GM18498 (cell line): Measurements from ENCODE around the gene NFATC1.
A peak's percentile ranks its signal among the peaks of the same experiment; 100 is the strongest.
"Not testable (repeated sequence)": the region's sequence is repeated elsewhere in the genome, so short reads cannot be mapped to it uniquely, and the experiment has no call there.

Experiments used
- ATAC-seq: cut with Tn5 transposase; IDR thresholded peaks from one replicate; pipeline ENCODE4 v1.9.1; 2021; ENCODE audit warnings: mild to moderate bottlenecking, moderate library complexity; ENCODE audit not compliant: unreplicated experiment

The NFATC1 gene

DNA sequence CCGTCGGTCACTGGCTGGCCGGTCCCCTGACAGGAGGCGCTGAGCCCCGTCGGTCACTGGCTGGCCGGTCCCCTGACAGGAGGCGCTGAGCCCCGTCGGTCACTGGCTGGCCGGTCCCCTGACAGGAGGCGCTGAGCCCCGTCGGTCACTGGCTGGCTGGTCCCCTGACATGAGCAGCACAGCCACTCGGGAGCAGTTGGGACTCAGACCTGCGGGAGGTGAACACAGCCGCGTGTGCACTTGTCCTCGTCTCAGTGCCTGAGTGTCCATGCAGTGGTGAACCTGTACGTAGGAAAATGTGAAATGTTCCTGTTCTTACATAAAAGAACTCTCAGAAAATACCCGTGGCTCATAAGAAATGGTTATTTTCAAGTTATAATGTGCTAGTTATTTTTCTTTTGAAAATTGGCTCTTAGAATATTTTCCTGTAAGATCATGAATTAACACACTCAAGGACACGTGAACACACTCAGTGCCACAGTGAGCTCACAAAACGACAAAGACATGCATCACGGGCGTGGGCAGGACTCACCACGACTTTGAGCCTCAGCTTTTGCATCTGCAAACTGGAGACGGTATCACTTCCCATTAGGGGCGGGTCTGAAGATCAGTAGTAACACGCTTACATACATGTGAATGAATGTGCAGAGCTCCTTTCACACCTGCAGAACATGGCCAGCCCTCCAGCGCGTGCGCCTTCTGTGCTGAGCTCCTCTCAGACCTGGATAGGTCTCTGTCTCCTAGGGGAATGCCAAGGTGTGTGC lies 21.1 kb upstream of the NFATC1 start:
- ATAC-seq = peak; percentile 83

DNA sequence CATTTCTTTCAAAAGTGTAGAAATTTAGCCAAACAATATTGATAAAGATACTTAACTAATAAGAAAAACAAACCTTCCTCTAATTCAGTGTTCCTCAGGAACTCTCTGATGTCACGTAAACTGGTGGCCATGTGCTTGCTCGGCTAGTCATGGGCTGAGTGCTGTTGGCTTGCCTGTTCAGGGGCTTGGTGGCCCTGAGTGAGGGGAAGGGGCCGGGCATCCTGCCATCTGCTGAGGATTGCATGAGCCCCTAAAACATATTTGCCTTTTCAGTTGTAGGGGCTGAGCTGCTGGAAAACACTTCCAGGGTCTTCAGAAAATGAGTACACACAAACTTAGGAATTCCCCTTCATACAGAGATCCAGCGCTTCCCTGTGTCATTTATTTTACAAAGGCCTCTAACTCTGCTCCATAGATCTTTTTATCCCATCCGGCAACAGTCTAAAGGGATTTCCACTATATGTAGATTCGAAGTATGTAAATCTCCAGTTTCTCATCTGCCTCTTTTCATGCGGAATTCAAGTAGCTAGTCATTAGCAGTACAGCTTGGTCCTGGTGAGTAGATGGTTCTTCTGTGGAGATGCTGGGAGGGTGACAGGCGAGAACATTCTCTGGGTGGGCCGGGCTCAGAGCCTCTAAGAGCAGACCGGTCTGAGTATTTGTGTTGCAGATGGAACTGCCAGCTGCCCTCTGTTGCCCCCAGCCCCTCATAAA lies 20.1 kb upstream of the NFATC1 start:
- no peak for ATAC-seq

DNA sequence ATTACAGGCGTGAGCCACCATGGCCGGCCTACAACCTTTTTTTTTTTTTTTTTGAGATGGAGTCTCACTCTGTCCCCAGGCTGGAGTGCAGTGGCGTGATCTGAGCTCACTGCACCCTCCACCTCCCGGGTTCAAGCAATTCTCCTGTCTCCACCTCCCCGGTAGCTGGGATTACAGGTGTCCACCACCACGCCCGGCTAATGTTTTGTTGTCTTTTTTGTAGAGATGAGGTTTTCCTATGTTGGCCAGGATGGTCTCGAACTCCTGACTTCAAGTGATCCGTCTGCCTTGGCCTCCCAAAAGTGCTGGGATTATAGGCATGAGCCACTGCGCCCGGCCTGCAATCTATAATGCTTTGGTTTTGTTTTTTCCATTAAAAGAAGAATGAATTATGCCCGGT lies 19.1 kb upstream of the NFATC1 start:
- not testable (repeated sequence) for ATAC-seq

DNA sequence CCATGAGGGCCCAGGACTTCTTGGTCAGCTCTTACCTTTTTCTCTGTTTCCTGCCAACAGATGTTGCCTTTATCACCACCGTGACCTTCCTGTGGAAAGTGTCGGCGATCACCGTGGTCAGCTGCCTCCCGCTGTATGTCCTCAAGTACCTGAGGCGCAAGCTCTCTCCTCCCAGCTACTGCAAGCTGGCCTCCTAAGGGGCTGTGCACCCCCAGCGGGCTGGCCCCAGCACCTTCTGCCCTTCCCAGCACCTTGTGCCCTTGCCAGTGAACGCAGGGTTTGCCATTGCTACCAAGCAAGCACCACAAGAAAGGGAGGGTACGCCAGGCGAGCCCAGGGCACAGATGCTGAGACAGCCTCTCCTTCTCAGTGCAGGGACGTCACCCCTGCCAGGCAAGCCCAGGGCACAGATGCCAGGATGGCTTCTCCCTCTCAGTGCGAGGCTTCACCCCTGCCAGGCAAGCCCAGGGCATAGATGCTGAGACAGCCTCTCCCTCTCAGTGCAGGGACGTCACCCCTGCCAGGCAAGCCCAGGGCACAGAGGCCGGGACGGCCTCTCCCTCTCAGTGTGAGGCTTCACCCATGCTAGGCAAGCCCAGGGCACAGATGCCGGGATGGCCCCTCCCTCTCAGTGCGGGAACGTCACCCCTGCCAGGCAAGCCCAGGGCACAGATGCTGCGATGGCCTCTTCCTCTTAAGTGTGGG lies 18.4 kb upstream of the NFATC1 start:
- ATAC-seq = no peak

DNA sequence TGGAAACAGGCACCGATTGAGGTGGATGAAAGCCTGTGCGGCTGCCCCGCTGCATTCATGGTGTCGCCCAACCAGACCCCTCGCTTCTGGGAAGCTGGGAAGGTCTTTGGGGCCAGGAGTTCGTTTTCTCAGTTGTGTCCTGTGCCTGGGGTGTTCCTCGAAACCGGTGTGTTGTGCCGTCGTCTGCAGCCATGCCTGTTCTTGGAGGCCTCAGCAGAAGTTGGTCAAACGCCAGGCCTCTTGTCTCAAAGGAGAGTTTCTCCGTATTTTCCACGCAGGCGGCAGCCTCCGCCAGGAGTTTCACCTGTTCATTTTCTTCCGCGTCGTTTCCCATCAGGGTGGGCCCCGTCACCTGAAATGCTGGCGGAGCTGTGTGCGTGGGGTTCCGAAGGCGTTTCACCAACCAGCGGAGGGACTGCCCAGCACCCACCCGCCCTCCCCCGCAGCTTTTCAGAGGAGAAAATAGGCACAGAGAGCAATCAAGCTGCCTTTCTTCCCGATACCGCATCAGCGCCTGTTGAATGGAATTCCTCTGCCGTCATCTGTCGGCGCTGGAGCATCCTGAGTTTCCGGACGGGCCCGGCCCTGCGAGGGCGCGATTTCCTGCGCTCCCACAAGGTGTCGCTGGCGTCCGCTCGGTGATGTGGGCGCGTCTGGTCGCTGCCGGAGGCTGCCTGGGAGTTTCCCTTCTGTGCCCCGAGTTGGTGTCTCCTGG lies 17.0 kb upstream of the NFATC1 start:
- peak; percentile 61 for ATAC-seq

DNA sequence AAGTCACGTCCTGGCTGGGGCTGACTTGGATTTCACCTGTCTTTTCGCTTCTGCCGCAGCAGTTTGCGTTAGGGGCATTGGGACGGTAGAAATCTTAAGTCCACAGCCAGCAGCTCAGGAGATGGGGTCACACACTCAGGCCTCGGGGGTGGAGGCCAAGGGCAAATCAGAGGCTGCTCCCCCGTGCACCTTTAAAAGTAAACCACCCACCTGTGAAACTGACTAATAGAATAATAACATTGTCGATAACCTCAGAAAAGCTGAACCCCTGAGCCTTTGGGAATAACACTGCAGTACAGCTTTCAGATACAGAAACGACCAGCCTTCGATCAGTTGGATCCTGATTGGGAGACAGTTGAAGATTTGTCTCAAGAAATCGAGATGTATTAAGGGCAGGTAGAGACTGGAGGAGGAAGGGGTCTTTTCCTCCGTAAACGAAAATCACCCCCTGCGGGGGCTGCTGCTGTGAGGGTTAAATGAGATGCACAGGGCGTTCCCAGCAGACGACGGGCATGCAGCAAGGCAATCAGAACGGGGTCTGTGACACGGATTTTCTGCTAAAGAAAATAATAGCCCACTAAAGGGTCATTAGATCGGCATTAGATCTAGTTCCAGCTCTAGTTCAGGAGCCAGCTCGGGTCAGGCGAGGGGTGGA lies 16.4 kb upstream of the NFATC1 start:
- no peak for ATAC-seq

DNA sequence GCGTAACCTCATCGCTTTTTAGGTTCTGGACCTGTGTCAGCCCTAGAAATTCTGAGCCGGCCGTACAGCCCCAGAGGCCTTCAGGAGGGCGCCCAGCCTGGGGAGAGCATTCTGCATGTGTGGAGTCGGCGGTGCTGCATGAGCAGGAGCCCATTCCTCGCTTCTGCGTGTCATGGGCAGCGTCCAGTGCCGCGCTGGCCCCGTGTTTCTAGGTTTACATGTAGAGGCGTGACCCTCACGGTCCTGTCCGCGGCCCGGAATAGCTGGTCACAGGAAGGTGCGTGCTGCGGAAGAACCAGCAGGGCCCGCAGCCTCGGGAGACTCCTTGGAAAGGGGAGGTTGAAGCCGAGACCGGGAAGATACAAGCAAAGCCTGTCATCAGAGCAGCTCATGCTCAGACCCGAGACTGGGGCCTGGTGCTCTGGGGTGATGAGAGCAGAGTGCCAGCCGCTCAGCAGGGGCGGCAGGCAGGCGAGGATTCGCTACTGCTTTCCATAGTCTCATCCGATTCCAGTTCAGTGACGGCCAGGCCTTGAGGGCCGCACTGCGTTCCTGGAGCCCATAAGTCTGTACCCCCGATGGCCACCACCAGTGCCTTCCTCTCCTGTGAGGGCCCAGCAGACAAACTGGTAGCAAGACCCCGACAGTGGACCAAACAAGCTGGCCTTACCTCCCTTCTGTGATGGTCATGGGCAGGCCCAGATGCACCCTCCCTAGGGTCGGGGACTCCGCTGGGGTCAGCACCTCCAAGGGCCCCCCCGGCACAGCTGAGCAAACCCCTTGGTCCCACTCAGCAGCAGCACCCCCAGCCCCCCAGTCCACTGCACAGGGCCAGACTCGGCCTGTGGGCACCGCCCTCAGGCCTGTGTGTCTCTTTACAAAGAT lies 15.6 kb upstream of the NFATC1 start:
- peak; percentile 3 for ATAC-seq

DNA sequence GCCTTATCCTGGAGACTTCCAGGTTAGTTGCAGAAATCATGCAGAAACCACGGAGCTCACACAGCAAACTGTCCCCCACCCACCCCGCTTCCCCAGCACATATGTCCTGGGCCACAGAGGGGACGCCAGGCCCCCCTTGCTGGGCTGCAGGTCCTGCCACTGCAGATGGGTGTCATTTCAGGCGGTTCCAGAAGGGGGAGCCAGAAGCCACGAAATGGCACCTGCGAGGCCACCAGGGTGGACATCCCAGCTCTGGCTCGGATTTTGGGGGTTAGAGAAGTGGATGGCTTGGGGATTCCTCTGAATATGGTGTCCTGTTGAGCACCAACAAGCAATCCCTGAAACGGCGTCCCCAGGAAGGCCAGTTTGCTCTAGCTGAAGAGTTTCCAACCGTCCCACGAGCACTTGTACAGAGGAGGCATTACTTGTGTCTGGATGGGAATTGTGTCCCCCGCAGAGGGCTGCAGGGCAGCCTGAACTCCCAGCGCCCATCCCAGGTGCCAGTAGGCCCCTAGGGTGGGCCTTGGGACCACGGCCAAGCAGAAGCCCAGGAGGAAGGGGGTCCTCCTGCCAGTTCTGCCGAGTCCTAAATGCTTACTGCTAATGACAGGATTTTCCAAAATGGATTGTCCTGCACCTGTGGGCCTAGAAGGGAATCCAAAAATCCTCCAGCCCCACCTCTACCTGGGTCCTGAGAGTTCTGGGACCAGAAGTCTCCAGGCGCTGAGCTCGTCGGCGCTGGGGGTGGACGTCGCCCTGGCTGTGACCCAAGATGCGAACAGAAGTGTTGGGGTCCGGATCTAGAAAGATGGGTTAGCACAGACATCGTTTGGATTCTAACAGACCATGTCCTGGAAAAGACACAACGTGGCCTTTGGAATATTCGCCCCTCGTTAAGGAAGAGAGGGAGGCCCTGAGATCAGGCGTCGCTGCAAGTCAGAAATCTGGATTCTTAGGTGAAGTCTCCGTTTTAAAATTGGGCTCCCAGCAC lies 14.6 kb upstream of the NFATC1 start:
- peak; percentile 49 for ATAC-seq

DNA sequence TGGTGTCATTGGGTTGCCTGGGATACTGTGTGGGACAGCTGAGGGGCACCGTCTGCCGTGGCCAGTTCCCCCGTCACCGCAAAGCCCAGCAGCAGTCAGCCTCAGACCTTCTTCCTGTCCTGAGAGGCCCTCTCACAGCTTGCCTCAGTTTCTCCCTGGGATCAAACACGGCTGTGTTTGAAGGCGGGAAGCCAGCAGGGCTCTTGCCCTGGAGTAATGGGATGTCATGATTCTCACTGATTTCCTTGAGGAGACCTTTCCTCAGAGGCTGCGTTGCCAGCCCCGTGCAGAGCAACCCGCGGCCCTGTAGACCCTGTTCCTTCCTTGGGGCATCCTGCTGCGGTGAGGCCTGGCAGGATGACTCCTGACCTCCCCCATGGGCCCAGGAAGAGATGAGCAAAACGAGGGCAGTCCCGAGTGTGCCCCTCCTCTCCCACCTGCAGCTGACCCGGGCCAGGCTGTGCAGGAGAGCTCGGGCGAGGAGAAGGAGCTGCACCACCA lies 13.9 kb upstream of the NFATC1 start:
- ATAC-seq = no peak

DNA sequence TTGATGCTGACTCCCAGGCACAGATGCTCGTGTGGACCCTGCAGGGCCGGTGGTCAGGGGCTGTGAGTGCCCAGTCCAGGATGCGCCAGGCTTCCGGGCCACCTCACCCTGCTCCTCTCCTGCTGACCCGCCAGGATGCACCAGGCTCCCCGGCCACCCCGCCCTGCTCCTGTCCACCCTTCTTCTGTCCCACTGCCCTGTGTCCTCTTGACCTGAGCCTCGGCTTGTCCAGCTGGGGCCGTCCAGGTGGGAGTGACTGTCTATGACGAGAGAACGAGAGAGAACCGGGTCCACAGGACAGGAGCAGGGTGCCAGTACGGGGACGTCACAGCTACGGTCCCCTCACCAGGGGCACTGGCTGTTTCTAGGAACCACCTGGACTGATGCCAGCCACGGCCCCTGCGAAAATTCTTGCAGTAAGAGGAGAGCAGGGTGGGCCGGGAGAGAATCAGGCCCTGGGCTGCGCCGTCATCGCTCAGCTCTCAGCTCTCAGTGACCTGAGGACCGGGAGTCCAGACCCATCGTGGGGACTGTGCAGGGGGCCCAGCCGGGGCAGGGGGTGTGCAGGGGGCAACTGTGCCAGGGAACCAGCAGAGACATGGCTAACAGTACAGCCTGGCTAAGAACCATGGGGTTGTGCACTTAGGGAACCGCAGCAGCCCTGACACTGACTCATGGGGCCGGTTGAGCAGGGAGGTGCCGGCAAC lies 12.9 kb upstream of the NFATC1 start:
- ATAC-seq = no peak

DNA sequence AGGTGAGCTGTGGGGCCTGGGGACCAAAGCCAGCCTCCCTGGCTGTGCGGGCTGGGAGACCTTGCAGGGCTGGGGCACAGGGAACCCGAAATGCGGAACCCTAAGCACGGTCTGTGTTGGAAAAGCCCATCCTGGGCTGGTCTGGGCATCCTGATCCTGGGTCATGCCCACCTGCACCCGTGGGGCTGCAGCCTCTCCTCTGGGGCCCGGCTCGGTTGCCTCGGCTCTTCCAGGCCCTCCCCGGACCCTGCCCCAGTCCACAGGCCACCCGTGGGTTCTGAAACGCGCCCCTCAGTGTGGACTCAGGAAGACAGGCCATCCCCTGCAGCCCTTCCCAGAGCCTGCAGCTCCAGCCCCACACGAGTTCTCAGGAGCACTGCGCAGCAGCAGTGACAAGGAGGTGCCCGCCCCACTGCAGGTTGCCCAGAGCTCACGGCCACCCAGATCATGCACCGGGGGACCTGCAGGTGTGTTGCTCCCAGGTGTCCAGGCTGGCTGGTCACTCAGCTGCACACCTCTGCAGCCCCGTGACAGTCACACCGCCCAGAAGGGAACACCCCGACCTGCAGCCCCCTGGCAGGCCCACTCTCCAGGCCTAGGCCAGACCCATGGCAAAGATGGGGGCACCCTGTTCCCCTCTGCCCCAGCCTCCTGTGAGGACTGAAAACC lies 12.2 kb upstream of the NFATC1 start:
- no peak for ATAC-seq

DNA sequence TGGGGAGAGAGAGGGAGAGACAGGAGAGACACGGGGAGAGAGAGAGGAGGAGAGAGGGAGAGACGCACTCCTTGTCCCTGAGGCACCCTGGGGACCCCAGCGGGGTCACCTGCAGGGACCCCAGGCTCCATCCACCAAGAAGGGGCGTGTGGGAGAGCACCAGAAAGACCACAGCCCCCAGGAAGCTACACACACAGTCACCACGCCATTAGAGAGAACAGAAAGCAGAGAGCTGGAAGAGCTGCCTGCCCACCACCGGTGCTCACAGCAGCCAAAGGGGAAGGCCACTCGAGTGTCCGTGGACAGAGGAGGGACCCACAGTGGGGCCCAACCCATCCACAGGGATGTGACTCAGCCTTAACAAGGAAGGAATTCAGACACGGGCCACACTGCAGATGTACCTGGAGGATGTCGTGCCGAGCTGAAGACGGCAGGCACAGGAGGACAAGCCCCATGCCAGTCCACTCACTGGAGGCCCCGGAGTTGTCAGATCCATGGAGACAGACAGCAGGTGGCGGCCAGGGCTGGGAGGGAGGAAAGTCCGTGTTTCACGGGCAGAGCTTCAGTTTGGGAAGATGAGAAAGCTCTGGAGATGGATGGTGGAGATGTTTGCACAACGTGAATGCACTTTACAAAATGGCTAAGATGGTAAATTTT lies 11.5 kb upstream of the NFATC1 start:
- ATAC-seq = no peak

DNA sequence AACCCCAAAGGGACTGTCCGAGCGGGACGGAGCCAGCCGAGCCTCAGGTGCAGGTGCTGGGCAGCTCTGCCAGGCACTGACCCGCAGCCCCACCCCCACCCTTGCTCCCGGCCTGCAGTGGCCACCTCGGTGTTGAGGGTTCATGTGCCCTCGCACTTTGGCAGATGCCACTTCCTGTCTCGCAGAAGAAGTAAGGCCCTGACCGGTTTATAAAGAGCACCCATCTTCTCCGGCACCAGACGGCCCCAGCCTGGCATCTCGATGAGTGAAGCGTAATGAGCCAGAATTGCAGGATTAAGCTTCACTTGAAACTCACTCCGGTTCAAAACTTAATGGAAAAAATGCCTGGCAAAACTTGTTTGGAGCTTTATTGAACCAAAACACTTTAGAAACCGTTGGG lies 10.9 kb upstream of the NFATC1 start:
- ATAC-seq = no peak

DNA sequence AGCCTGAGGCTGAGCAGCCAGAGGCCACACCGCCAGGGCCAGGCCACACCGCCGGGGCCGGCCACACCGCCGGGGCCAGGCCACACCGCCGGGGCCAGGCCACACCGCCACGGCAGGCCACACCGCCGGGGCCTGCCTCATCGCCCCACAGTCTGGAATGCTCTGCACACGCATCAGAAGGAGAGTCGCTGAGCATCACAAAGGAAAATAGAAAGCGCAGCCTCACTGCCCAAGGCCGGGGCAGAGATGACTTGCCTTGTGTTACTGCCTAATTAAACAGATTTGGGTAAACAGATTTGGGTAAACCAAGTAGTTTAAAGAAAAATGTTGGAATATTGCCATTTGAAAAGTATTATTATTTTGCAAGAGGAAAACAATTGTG lies 10.4 kb upstream of the NFATC1 start:
- no peak for ATAC-seq

DNA sequence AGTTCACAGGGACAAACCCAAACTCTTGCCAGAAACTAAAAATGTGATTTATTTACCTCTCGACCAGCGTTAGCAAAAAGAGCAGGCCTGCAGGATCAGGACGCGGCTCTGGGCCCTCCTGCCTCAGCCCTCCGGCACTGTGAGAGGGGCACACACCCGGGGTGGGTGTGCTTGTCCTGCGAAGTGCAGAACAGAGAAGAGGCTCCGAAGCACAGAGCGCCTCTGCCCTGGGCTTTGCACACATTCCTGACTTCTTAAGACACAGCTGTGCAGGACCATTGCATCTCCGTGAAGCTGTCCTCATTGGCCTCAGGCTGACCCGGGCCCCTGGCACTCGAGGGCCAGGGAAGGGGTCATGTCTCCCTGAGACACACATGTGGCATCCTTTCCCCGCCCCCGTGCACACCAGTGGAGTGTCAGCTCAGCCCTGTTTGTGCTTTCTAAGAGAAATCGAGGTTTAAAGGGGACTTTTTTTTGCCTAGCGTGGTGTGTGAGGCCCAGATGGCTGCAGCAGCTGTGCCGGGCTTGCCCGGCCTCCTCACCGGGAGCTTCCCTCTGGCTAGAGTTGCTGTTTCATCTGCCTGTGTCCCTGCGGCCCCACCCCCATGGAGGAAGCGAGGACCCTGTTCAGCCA lies 9.9 kb upstream of the NFATC1 start:
- no peak for ATAC-seq

DNA sequence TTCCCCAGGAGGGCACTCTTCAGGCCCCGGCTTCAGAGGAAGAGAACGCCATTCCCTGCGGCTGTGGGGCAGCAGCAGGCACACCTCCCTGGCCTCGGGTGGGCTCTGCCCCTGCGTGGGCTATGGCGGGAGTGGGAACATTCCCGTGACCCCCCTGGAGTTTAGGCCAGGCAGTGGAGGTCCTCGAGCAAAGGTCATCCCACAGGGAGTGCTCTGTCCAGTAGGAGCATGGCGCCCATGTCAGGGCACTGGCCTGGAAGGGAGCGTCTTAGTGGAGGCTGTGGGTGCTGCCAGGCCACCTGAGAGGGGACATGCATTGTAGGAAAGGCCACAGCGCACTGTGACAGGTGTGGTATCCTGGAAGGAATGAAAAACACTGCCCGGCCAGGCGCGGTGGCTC lies 9.2 kb upstream of the NFATC1 start:
- ATAC-seq = no peak
